EL (cell line): Measurements from ENCODE around the gene ENTPD3.

Experiments
- DNase-seq: peaks from one replicate; pipeline ENCODE4 v3.0.0-alpha.2; 2016

Gene ENTPD3

GRCh38 chr3:40387001-40387894 is at the start of gene ENTPD3:
TSS of gene ENTPD3 (plus strand) at chr3:40387184. CDS start at chr3:40388058, 874 bp downstream.
- peak; percentile 16 for DNase-seq

- no peak for DNase-seq
These were observed 47.1 kb upstream of the ENTPD3 start for GRCh38 chr3:40339871-40340270.

GRCh38 chr3:40340541-40341170 is 46.3 kb upstream of the ENTPD3 start:
- no peak for DNase-seq

- no peak for DNase-seq
These were observed 45.3 kb upstream of the ENTPD3 start for GRCh38 chr3:40341671-40342070.

GRCh38 chr3:40350529-40350928 is 36.5 kb upstream of the ENTPD3 start:
- DNase-seq: no peak

- DNase-seq: no peak
These were observed 31.6 kb upstream of the ENTPD3 start for GRCh38 chr3:40355410-40355809.

GRCh38 chr3:40358454-40358853 is 28.5 kb upstream of the ENTPD3 start:
- DNase-seq: no peak

- no peak for DNase-seq
These were observed 23.3 kb upstream of the ENTPD3 start for GRCh38 chr3:40363674-40364073.

- DNase-seq: no peak
These were observed 20.5 kb upstream of the ENTPD3 start for GRCh38 chr3:40366203-40367162.

GRCh38 chr3:40369716-40370115 is 17.3 kb upstream of the ENTPD3 start:
- DNase-seq: no peak

- DNase-seq: no peak
These were observed 9.2 kb upstream of the ENTPD3 start for GRCh38 chr3:40377822-40378221.

GRCh38 chr3:40379674-40380306 is 7.2 kb upstream of the ENTPD3 start:
- DNase-seq: no peak

- DNase-seq: no peak
These were observed 4.9 kb upstream of the ENTPD3 start for GRCh38 chr3:40381904-40382616.

- DNase-seq: peak; percentile 53
These were observed 4.4 kb upstream of the ENTPD3 start for GRCh38 chr3:40382617-40382979.

GRCh38 chr3:40386213-40386612 is 771 bp upstream of the ENTPD3 start:
- DNase-seq: no peak

GRCh38 chr3:40387895-40388254 is 891 bp downstream of the ENTPD3 start:
- DNase-seq: no peak

GRCh38 chr3:40396406-40396805 is 9.4 kb downstream of the ENTPD3 start:
- DNase-seq: no peak

GRCh38 chr3:40397129-40397528 is 10.1 kb downstream of the ENTPD3 start:
- no peak for DNase-seq

- DNase-seq: no peak
These were observed 10.9 kb downstream of the ENTPD3 start for GRCh38 chr3:40397912-40398311.

GRCh38 chr3:40398346-40398745 is 11.4 kb downstream of the ENTPD3 start:
- no peak for DNase-seq

GRCh38 chr3:40404591-40405198 is 17.7 kb downstream of the ENTPD3 start:
- no peak for DNase-seq

GRCh38 chr3:40407007-40407406 is 20.0 kb downstream of the ENTPD3 start:
- no peak for DNase-seq
